Stimulated activated CD8-positive, alpha-beta memory T cell treated with anti-CD3 and anti-CD28 coated beads, Interleukin-4, amount 100 ng/mL, for 48 hours (primary cell): ENCODE data around the gene AFMID.
"Not testable (repeated sequence)": the region's sequence is repeated elsewhere in the genome, so short reads cannot be mapped to it uniquely, and the experiment has no call there.

Source experiments
- DNase-seq: peaks from one replicate; pipeline ENCODE4 v3.0.0-alpha.2; 2020

The AFMID gene, protein sequence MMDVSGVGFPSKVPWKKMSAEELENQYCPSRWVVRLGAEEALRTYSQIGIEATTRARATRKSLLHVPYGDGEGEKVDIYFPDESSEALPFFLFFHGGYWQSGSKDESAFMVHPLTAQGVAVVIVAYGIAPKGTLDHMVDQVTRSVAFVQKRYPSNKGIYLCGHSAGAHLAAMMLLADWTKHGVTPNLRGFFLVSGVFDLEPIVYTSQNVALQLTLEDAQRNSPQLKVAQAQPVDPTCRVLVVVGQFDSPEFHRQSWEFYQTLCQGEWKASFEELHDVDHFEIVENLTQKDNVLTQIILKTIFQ

GRCh38 chr17:78186692-78187595, at the start of gene AFMID, which contains the start of gene TK1:
TSS of gene AFMID (plus strand) at chr17:78187362. CDS start at chr17:78187371, 9 bp downstream.
TSS of gene TK1 (minus strand) at chr17:78187052. CDS start at chr17:78186994, 58 bp downstream.
- DNase-seq = peak; percentile 98

- peak; percentile 73 for DNase-seq
These were observed 49.6 kb upstream of the AFMID start for GRCh38 chr17:78137392-78138203.

- no peak for DNase-seq
These were observed 48.7 kb upstream of the AFMID start for GRCh38 chr17:78138204-78139060.

DNA sequence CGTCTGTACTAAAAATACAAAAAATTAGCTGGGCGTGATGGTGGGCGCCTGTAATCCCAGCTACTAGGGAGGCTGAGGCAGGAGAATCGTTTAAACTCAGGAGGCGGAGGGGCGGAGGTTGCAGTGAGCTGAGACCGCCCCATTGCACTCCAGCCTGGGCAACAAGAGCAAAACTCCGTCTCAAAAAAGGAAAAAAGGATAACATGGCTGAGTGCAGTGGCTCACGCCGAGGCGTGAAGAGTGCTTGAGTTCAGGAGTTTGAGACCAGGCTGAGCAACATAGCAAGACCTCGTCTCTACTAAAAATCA, 47.3 kb upstream of the AFMID start:
- DNase-seq = not testable (repeated sequence)

GRCh38 chr17:78140169-78141051, 46.8 kb upstream of the AFMID start:
- DNase-seq = peak; percentile 99

DNA sequence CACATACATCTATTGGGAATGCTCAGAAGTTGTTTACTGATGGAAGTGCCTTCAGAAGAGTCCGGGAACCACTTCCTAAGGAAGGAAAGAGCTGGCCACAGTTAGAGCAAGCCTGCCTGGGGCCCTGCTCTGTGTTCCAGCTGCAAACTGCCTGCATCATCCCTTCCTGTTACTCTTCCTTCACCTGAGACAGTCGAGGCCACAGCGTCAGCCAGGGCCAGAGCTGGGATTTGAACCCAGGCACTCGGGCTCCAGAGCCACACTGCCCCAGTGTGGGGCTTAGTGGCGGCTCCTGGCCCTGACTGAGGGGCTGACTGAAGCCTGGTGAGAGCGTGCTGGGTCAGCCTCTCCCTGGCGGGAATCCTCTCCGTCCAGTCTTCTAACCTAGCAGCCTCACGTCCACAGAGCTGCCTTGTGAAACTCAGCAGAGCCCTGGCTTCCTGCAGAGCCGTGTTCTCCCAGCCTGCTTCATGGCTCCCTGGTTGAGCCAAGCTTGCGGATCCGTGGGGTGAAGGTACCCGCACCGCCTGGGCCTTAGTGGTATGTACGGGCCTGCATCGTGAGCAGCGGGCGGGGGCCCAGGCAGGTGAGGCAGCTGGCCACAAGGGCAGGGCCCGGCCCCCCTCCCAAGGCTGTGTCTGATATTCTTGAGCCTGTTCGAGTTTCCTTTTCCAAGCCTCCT, 45.6 kb upstream of the AFMID start:
- no peak for DNase-seq

DNA sequence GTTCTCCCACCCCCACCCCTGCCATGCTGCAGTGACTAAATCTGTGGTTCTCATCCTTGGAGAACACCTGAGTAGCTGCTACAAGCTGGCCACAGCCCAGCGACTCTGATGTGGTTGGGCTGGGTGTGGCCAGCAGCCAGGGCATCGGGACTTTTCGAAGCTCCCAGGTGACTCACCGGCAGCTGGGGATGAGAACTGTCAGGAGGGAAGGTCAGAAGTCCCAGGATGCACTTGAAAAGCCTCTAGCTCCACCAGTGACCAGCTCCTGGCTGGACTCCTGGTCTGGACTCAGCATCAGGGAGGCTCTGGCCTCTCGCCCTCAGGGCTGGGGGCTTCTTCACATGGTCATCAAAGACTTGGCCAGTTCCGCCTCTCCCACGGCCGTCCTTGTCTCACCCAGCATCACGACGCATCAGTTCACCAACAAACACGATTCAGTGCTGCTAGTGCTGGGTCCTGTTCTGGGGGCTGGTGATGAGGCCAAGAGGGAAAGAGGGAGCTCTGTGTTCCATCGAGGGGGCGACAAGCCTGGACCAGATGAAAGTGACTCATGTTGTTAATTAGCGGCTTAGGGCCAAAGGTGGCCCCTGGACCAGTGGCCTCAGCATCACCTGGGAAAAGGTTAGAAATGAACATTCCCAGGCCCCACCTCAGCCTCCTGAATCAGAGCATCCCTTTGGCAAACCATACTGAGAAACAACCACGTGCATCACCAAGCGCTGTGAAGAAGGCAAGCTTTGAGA, 44.9 kb upstream of the AFMID start:
- DNase-seq = no peak

GRCh38 chr17:78143214-78144146, 43.7 kb upstream of the AFMID start:
- DNase-seq = no peak

GRCh38 chr17:78144147-78144719, 42.9 kb upstream of the AFMID start:
- DNase-seq = no peak

GRCh38 chr17:78144736-78145641, 42.2 kb upstream of the AFMID start:
- no peak for DNase-seq

DNA sequence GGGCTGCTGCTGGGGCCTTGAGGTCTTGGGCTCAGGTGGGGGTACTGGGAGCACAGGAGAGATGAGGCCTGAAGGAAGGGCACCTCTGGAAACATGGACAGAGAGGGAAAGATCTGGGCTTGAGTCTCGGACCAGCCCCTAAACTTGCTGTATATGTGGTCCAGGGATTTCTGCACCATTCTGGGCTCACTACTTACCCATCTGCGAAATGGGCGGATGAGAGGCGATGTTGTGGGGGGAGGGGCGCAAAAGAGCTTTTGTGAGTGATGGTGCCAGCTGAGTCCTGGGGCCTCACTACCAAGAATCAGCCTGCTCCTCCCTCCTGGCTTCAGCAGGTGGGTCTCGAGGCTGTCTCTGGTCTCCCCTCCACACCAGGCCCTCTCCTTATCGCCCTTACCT, 40.7 kb upstream of the AFMID start:
- no peak for DNase-seq

DNA sequence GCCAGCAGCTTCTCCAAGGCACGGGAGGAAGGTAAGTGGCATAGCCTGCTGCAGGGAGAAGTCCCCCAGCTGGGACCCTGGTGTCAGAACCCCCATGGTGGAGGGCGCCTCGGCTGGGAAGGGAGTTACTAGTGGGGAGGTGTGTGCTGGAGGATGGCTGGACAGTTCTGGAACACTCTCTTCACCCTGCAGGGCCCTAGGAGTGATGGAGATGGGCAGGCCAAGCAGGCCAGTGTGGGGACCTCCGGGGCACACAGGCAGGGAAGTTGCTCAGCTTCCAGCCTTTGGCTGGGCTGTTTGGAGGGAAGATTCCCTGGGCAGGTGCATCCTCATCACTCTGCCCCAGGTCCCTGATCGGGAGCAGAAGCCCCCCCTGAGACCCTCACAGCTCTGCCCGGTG, 40.3 kb upstream of the AFMID start:
- DNase-seq = no peak

GRCh38 chr17:78147315-78147998, 39.7 kb upstream of the AFMID start:
- no peak for DNase-seq

GRCh38 chr17:78148286-78149016, 38.7 kb upstream of the AFMID start:
- DNase-seq = no peak

GRCh38 chr17:78151514-78152008, 35.6 kb upstream of the AFMID start:
- no peak for DNase-seq
